Cardiac septum (tissue), 1 donor: ENCODE measurements around the gene CEMIP2. TPM values are rescaled to one million over a fixed set of nuclear protein-coding genes. Genes with fewer than 3 reads are reported as not detected.

Source experiments
- DNase-seq: peaks from one replicate; pipeline ENCODE4 v3.0.0-alpha.2; 2020; ENCODE audit warnings: low spot score
- intact Hi-C: fragments of 100-400 bp; cut with DNase I; formaldehyde crosslinking; loops from one replicate; pipeline ENCODE4 v1.14.0; 2022
- total RNA-seq: library from RNA; stranded (reverse); fragmentation: NEBNext Ultra II Directional; extraction: Animal tissue kit (Norgen Biotek cat#: 25700); gene quantifications from one replicate; pipeline ENCODE4 v1.2.1, GENCODE V29; 2021
- donor health status: DM: no; HTN: no; CAD: no.

Gene CEMIP2
- total RNA-seq, 1 donor from 2014 or later, result 11.2 TPM

GRCh38 chr9:71685988-71686387 lies 82.3 kb downstream of the CEMIP2 start:
- intact Hi-C loops, result no loop called here
- no peak for DNase-seq

DNA sequence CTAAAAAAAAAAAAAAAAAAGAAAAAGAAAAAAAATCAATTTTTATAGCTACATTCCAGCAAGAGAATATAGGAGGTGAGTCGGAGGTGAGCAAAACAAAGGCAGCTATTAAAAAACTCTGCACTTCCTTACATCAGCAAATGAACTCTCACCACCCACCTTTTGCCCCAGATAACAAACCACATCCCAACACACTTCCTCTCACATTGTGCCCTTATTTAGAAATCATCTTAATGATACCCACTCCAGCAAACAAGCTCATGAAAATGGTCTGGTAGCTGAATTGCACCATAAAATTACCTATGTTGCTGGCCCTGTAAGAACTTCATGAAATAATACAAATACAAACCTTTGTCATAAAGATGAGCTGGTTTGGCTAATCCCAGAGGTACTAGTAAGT lies 82.9 kb downstream of the CEMIP2 start:
- no peak for DNase-seq
- intact Hi-C loops, result no loop called here

DNA sequence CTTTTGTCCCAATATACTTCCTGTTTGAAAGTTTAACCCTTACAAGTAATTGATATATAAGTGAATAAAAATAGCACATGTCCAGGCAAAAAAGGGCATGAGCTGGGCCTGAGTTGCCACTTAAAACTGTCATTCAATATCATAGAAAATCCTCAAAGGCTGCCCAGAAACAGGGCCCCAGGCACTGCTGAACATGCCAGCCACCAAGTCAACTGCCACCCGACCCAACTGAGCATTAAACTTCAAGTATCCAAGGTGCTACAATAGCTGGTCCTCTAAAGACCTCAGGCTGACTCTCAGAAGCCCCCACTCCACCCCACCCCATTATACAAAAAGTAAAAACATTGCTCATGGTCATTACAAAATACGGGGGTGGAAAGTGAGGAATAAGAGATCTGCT lies 83.7 kb downstream of the CEMIP2 start:
- intact Hi-C loops, result loop anchor here (5.0 kb wide), 1 partner anchor 37 kb away; no protein-coding TSS in a partner anchor

GRCh38 chr9:71683598-71684235 lies 84.6 kb downstream of the CEMIP2 start:
- DNase-seq, result no peak

More for the DNA sequence above, 83.7 kb downstream of the CEMIP2 start:
- DNase-seq, result no peak

DNA sequence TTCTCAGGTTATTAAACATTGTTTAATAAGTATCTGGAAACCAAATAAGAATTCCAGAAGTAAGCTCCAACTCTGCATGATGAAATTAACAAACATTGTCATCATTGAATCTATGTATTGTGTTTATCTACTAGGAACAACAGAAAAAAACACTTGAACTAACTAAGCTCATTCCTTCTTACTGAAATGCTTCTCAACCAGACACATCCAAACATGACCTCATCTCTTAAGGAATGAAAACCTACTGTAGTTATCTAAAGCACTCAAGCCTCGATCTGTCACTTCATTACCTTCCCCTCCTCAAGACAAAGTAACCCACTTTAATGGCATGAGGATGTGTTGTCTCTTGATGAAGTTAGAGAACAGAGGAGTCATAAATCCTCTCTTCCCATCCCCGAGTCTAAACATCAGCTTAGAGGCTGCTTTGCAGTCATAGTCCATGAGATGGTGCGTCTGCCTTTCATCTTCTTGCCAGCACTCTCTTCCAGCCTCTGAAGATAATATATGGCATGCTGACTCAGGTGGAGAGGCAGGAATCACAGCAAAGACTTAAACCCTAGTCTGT lies 86.5 kb downstream of the CEMIP2 start:
- DNase-seq, result no peak
- intact Hi-C loops, result loop anchor here (5.0 kb wide), 1 partner anchor 34 kb away; no protein-coding TSS in a partner anchor

More at GRCh38 chr9:71683598-71684235, 84.6 kb downstream of the CEMIP2 start:
- intact Hi-C loops, result loop anchor here (5.0 kb wide), 1 partner anchor 36 kb away; no protein-coding TSS in a partner anchor

DNA sequence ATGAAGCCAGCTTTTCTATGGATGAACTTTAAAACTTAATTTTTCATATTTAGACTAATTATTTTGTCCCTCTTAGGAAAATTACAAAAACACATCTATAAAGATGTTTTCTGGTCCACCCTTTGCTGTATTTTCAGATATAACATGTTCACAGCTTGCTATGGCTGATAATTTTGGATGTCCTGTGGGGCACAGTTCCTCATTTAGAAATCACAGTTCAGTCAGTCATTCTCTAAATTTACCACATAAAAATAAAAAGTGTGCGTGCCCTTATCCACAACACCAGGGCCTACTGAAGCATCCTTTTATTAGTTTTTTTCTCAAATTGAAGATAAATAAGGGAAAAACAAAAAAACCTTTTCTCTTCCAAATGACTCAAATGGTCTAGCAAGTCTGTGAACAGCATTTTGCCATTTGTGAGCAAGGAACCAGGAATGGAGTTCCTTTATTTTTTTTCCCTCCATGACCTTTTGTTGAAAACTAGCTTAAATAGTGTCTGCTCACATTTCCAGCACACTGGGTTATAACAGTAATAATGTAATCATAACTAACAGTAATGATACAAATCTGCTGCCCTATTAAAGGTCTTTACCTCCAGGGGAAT lies 87.1 kb downstream of the CEMIP2 start:
- DNase-seq, result no peak
- intact Hi-C loops, result loop anchor here (5.0 kb wide), 1 partner anchor 34 kb away; no protein-coding TSS in a partner anchor

- intact Hi-C loops, result loop anchor here (5.0 kb wide), 1 partner anchor 33 kb away; no protein-coding TSS in a partner anchor
- no peak for DNase-seq
Measured at GRCh38 chr9:71680189-71680980, 87.9 kb downstream of the CEMIP2 start.

- DNase-seq, result no peak
- intact Hi-C loops, result no loop called here
Measured at GRCh38 chr9:71678999-71679398, 89.3 kb downstream of the CEMIP2 start.

DNA sequence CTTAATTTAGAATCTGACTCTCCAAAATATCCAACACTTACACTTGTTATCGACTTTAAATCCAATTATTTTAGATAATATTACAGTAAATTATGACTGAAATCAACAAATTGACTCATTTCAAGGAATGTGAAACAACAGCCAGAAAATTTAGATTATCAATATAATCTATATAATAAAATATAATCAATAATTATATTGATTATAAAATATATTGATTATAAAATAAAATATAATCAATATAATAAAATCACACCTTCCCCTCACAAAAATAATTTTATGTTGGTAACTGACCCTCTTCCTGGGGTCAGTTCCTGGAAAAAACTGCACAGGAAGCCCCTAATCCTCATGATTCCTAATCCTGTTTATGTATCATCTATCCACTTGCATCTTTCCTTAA lies 91.1 kb downstream of the CEMIP2 start:
- no peak for DNase-seq
- intact Hi-C loops, result no loop called here

DNA sequence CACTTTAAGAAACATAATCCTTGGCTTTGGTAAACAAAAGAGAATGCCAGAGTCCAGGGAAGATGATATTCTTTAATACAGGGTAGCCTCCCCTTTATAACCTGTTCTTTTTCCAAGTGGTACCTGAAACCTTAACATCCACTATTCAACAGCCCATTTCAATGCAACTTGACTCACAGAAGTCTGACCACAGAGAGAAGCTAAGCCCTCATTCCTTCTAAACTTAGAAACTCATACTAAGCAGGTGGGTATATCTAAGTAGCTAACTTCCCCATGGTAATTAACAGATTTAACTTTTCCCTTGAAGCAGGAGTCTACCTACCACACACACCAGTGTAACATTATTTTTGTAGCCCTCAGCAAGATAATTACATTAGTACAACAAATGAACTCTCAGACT lies 91.9 kb downstream of the CEMIP2 start:
- DNase-seq, result no peak
- intact Hi-C loops, result no loop called here

DNA sequence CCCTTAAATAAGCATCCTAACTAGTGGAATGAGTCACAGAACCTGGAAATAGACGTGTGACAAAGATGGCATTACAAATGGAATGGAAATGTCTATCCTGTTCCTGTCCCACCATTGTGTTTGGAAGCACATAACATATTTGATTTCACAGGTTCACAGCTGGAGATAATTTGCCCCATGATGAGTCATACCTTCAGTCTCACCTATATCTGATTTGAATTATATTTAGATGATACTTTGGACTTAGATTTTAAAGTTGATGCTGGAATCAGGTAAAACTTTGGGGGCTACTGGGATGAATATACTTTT lies 92.5 kb downstream of the CEMIP2 start:
- intact Hi-C loops, result no loop called here
- DNase-seq, result no peak

- intact Hi-C loops, result no loop called here
- no peak for DNase-seq
Measured at GRCh38 chr9:71675105-71675856, 93.0 kb downstream of the CEMIP2 start.

DNA sequence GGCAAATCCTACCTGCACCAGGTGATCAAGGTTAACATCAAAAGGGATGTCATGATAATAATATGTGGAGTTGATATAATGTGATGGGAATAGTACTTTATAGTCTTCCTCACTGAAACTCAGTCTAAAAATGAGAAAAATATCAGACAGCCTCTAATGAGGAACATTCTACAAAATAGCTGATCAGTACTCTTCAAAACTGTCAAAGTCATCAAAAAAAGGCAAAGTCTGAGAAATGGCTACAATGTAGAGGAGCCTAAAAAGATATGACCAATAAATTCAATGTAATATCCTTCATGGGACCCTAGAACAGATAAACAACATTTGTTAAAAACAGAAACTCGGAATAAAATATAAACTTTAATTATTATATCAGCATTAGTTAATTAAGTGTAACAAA lies 95.7 kb downstream of the CEMIP2 start:
- intact Hi-C loops, result no loop called here
- DNase-seq, result no peak

DNA sequence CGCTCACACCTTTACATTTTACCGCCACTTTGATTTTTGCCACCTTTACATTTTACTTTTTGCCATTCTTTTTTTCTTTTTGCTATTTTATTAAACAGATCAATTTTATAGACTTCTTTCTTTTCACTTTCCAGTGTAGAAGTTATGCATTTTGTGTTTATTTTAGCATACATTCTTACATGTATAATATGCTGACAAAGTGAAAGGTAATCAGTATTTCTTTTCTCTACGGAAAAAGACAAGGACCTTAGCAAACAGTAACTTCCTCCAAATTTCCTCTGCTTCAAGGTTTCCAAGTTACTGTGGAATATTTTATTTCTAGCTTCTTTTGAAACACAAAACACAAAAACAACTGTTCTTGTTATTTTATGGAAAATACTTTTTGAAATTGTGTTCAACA lies 97.0 kb downstream of the CEMIP2 start:
- DNase-seq, result no peak
- intact Hi-C loops, result no loop called here

DNA sequence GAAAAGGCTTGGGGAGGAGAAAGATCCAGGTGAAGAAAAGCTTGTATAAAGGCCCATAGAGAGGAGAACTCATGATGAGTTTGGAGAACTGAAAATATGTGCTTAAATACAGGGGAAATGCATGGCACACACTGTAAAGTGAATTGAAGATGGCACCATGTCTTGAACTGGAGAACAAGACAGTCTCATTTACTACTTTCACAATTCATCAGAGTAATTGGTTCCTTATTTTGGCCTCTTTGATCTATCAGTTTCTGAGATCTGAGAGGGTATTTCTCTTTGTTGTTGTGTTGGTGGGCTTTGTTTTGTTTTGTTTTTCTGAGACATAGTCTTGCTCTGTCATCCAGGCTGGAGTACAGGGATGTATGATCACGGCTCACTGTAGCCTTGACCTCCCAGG lies 98.2 kb downstream of the CEMIP2 start:
- intact Hi-C loops, result no loop called here

DNA sequence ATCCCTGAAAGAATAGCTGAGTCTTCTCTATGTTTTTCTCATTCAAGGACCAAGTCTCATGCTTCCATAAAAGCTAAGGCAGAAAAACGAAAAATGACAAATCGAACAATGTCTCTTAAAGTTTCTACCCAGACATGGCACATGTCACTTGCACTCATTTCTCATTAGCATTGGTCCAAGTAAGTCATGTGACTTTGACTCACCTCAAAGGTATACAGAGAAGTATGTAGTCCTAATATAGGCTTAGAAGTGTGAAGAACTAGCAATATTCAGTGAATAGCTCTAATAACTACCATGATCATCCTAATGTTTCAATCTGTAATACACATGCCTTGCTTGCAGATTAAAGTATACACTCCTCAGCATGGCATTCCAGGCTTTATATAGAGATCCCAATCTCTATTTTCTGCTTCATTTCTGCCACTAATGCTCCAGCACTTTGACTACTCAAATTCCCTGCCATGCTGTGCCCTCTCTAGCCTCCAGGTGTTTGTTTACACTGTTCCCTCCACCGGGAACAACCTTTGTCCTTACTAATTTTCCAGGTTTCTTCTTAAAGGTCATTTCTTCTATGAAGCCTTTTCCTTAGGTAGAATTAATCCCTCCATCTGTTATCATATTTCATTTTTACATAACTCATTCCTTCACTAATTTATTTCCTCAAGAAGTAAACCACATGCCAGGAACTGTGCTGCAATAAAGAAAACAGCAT lies 98.9 kb downstream of the CEMIP2 start:
- no peak for DNase-seq
- intact Hi-C loops, result no loop called here

More for the DNA sequence above, 98.2 kb downstream of the CEMIP2 start:
- DNase-seq, result no peak

- intact Hi-C loops, result no loop called here
- no peak for DNase-seq
Measured at GRCh38 chr9:71668717-71669116, 99.6 kb downstream of the CEMIP2 start.

DNA sequence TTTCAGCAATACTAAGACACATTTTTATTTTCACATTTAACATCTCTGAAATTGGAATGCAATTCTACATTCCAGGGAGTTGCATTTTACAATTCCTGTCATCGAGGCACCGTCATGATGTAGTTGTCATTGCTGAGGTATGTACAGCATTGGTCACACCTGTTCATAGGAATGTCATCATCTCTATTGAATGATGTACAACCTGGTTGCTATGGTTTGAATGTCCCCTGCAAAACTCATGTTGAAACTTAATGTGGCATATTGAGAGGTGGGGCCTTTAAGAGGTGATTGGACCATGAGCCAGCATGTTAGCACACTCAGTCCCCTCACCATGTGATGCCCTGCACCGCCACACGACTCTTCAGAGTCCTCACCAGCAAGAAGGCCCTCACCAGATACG lies 103.1 kb downstream of the CEMIP2 start:
- no peak for DNase-seq
- intact Hi-C loops, result no loop called here

- DNase-seq, result no peak
- intact Hi-C loops, result no loop called here
Measured at GRCh38 chr9:71664566-71664965, 103.7 kb downstream of the CEMIP2 start.
